Measurements from ENCODE around the gene KMT5C. TPM values are rescaled to one million over a fixed set of nuclear protein-coding genes. Genes with fewer than 3 reads are reported as not detected.

The KMT5C gene
- total RNA-seq (2014; rRNA removed; shearing (Covaris generic)): 86.3 and 96.2 TPM in 2 replicates

DNA sequence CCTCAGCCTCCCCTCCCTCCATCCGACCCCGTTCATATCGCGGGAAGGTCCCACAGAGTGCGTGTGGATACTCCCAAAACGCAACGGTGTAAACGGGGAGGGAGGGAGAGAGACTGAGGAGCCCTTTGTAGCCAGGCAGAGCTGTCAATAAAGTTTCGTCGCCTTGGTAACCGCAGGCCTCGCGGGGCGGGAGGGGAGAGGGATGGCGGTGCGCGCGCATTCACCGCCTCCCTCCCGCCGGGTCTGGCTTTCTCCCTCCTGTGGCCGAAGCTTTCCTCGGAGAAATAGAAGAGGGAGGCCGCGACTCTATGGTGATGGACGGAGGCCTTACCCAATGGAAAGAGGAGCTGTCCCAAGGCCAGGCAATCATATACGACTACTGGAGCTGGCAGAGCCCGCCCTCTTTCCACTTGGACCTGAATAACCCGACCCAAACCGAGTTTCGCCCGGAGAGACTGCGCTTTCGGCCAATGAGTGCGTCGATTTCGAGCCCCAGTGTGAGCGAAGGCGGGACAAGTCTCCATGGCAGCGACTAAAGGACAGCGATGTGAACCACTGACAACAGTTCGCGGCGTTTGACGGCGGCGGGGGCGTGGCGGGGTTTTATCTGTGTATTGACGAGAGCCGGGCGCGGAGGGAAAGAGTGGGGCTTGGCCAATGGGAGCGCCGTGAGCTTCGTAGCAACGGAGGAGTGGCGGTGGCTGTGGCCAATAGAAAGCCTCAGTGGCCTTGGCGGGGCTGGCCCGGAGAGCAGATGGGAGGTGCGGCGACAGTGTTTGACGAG lies at the start of gene KMT5C:
Gene KMT5C (plus strand): TSS at position 772 of the 784 bp plus-strand sequence. CDS start 2,061 bp downstream, outside the sequence.
- DNase-seq (ENCODE audit: low spot score): peak; percentile 100

DNA sequence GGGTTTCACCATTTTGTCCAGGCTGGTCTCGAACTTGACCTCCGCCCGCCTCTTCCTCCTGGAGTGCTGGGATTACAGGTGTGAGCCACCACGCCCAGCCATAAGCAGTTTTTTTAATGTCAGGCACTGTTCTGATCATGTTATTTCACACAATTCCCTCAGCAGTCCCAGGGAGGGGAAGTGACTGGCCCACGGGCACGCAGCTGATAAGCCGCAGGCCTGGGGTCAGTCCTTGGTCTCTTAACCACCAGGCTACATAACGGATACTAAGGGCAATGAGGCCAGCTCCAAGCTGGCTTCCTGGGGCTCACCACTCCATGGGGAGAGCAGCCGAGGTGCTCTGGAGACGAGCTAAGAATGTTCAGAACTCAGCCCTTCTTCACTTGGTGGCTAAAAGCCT lies 42.4 kb upstream of the KMT5C start:
- DNase-seq (ENCODE audit: low spot score): no peak

DNA sequence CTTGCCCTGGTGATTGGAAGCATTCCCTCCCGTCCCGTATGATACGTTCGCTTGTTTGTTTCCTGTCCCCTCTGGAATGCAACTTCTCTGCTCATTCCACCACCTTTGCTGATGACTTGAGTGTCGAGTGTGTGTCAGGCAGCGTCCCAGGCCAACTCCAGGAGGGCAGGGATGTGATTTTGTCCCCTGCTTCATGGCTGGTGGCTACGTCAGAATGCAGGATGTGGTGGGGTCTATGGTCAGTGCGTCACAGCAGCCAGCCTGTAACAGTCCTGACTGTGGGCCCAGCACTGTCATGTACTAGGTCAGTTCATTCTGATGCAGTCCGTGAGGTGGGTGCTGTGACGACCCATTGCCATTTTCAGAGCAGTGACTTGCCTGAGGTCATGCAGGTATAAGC lies 39.7 kb upstream of the KMT5C start:
- no peak for DNase-seq (ENCODE audit: low spot score)

DNA sequence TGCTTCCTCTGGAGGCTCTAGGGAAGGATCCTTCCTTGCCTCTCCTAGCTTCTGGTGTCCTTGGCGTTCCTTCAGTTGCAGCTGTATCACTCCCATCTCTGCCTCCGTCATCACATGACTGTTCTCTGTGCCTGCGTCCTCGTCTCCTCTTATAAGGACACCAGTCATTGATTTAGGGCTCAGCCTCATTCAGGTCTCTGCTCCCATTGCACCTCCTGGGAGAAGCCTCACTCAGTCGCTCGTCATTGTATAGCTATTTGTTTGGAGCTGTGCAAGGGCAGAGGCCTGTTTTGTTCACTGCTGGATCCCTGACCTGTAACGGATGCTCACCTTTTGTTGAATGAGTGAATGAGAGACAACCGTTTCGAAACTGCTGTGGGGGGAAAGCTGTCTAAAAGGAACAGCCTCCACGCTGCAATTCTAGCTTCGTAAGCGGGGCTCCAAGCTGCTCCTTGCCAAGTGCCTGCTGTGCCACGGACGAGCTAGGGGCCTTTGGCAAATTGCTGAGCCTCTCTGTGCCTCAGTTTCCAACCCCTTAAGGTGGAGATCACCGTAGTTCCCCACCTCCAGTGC lies 38.7 kb upstream of the KMT5C start:
- peak; percentile 23 for DNase-seq (ENCODE audit: low spot score)

GRCh38 chr19:55301459-55302317 lies 38.0 kb upstream of the KMT5C start:
- peak; percentile 96 for DNase-seq (ENCODE audit: low spot score)

DNA sequence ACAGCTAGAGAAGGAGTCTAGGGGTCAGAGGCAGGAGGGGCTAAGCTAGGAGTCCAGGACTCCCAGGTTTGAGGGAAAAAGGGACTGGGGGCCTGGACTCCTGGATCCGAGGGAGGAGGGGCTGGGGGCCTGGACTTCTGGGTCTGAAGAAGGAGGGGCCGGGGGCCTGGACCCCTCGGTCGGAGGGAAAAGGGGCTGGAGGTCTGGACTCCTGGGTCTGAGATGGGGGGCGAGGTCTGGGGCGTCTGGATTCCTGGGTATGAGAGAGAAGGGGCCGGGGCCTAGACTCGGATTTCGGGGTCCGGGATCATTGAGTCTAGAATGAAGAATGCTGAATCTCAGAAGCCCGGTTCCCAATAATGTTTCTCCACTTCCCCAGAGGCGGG lies 37.4 kb upstream of the KMT5C start:
- DNase-seq (ENCODE audit: low spot score): no peak

- no peak for DNase-seq (ENCODE audit: low spot score)
These were observed 36.2 kb upstream of the KMT5C start for GRCh38 chr19:55303477-55303876.

GRCh38 chr19:55304279-55304978 lies 35.2 kb upstream of the KMT5C start:
- peak; percentile 87 for DNase-seq (ENCODE audit: low spot score)

- no peak for DNase-seq (ENCODE audit: low spot score)
These were observed 34.7 kb upstream of the KMT5C start for GRCh38 chr19:55304980-55305379.

DNA sequence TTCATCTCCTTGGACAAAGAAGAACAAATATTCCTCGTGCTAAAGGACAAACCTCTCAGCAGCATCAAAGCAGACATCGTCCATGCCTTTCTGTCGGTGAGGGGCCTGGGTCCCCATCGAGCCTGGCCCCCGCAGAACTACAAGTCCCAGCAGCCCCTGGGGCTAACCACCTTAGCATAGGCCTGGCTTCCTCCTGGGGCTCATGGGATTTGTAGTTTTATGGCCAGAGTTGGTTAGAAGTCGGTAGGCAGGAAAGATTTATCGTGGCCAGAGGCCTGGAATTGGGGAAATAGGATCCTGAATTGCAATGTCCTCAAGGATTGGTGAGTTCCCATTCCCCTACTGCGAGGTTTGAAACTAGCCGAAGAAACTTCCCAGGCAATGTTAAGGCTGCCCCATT lies 34.2 kb upstream of the KMT5C start:
- peak; percentile 75 for DNase-seq (ENCODE audit: low spot score)

DNA sequence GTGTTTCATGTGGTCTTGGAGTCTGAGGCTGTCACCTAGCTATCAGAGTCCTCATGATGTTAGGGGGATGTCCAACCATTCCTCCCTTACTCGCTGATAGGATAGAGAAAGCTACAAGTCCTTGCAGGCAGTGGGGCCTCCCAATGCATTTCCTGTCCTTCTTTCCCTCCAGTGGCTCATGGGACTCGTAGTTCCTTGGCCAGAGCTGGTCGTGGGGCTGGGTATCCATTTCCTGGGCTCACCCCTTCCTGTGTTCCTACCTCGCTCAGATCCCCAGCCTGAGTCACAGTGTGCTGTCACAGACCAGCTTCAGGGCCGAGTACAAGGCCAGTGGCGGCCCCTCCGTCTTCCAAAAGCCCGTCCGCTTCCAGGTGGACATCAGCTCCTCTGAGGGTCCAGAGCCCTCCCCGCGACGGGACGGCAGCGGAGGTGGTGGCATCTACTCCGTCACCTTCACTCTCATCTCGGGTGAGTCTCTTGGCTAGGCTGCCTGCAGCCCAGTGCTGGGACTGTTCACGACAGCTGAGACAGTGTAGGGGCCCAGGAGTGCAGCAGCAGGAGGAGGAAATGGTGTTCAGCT lies 33.6 kb upstream of the KMT5C start:
- peak; percentile 27 for DNase-seq (ENCODE audit: low spot score)

GRCh38 chr19:55306712-55307111 lies 33.0 kb upstream of the KMT5C start:
- DNase-seq (ENCODE audit: low spot score): no peak

DNA sequence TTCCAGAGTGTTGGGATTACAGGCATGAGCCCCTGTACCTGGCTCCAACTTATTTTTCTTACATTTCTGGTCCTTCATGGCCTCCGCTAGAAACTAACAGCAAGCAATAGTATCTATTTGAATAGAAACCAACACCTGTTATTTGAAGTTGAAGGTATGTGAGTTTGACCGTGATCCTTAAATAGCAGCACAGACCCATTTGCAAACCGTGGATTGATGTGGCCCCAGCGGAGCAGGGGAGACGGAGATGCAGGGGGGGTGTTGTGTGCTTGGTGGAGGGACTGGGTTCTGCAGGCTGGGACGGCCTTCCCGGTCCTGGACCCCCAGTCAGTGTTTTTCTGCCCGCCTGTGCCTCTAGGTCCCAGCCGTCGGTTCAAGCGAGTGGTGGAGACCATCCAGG lies 31.4 kb upstream of the KMT5C start:
- no peak for DNase-seq (ENCODE audit: low spot score)

DNA sequence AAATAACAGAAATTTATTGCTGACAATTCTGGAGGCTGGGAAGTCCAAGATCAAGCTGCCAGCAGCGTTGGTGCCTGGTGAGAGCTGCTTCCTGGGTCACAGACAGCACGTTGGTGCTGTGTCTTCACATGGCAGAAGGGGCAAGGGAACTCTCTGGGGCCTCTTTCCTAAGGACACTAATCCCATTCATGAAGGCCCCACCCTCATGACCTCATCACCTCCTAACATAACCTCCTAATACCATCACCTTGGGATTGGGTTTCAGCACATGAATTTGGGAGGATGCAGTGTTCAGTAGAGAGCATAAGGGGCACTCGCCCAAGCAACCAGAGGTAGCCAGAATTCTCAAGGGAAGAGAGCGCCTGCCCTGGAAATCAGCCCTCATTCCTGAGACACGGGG lies 30.2 kb upstream of the KMT5C start:
- DNase-seq (ENCODE audit: low spot score): no peak

- no peak for DNase-seq (ENCODE audit: low spot score)
These were observed 29.2 kb upstream of the KMT5C start for GRCh38 chr19:55310498-55310897.

DNA sequence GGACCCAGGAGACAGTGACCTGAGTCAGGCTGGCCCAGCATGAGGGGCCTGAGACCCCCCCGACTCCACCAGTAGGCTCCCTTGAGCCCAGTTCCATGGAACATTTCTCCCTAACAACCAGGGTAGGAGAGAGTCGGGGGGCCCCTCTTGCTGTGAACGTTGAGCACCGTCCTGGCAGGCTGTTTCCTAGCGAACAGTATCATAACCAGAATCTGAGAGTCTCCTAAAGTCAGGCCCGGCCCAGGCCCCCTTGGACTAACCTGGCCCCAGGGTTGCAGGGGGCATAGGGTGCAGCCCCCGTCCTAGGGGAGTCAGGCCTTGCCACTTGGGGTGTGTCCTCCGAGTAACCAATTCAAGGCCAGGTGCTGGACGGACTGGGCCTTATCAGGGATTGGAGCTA lies 28.3 kb upstream of the KMT5C start:
- no peak for DNase-seq (ENCODE audit: low spot score)

GRCh38 chr19:55311797-55312196 lies 27.9 kb upstream of the KMT5C start:
- DNase-seq (ENCODE audit: low spot score): no peak

DNA sequence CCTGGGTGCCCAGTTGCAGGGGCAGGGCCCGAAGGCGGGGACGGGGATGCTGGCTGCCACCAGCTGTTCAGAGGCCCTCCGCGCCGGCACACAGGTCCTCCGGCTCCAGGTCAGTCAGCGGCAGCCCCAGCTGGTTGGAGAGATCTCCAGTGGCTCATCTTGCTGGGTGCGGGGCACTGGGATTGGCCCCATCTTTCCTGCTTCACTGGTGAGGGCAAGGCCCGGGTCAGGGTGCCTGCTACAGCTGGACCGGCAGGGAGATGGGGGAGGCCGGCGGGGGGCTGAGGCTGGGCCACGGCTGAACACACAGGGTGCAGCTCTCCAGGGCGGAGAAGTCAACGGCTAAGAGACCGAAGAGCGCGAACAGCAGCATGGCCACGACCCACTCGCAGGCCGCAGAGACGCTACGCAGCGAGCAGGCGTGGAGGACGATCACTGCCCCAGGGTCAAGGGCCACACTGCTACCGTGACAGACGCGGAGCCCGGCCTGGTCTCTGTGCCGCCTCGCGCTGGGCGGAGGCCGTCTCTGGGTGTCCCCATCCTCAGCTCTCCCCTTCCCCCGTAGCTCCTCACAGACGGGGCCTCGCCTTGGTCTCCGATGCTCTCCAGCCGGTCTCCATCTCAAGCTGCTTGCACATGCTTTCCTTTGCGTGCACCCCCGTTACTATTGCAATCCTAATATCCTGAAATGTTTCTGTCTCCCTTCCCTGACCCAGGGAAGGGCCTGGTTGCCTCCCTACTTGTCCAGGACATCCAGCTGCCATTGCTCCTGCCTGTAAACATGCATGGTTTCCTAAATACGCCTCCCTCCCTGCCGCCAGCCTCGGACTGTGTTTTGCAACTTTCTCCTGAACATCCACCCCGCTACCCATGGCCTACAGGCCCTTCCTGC lies 26.8 kb upstream of the KMT5C start:
- DNase-seq (ENCODE audit: low spot score): no peak

- DNase-seq (ENCODE audit: low spot score): no peak
These were observed 25.3 kb upstream of the KMT5C start for GRCh38 chr19:55314396-55314795.

GRCh38 chr19:55315956-55316525 lies 23.6 kb upstream of the KMT5C start:
- no peak for DNase-seq (ENCODE audit: low spot score)

Measured in HT-29 (cell line).